ENCODE data around the gene RCC1.
"Not testable (repeated sequence)": the region's sequence is repeated elsewhere in the genome, so short reads cannot be mapped to it uniquely, and the experiment has no call there.

RCC1 gene

DNA sequence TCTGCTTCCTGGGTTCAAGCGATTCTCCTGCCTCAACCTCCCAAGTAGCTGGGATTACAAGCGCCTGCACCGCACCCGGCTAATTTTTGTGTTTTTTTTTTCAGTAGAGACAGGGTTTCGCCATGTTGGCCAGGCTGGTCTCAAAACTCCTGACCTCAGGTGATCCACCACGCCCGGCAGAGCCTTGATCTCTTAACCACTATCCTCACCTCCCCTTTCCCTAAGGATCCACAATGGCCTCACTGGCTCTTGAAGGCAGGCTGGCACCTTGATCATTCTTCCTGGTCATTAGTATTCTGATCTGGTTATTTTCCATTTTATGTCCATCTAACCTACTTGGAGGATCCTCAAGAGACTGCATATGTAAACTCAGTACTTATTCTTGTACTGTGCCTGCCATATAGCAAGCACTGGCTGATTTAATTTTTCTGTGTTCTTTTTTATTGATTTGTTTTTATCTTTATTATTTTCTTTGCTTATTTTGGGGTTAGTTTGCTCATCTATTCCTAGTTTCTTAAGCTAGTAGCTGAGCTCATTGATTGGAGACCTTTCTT, 6.3 kb downstream of the RCC1 start:
- DNase-seq: peak; percentile 35

DNA sequence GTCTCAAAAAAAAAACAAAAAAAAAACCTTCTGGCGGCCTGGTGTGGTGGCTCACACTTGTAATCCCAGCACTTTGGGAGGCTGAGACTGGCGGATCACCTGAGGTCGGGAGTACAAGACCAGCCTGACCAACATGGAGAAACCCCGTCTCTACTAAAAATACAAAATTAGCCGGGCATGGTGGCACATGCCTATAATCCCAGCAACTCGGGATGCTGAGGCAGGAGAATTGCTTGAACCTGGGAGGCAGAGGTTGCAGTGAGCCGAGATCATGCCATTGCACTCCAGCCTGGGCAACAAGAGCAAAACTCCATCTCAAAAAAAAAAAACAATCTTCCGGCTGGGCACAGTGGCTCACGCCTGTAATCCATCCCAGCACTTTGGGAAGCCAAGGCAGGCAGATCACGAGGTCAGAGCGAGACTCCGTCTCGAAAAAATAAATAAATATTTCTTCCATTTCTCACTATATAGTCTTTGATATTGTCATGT, 8.6 kb downstream of the RCC1 start:
- DNase-seq: peak; percentile 17

DNA sequence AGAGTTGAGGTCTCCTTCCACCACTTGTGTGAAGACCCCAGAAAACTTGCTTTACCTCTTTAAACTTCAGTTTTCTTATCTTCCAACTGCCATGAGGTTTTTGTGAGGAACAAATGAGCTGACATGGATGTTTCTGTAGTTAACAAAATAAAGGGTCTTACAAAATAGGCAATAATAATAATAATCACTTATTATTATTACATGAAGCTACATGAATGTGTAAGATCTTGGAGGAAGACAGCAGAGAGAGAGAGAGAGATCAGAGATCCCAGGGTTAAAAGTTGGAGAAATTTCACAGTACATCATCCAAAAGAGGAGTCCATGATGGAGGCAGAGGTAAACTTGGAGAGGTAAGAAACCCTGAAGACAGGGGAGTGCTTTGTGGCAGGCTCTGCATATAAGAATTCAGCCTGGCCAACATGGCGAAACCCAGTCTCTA, 10.7 kb downstream of the RCC1 start:
- no peak for DNase-seq

GRCh38 chr1:28517649-28517999, 11.8 kb downstream of the RCC1 start:
- DNase-seq: peak; percentile 24

GRCh38 chr1:28518000-28518744, 12.3 kb downstream of the RCC1 start:
- DNase-seq: peak; percentile 92

DNA sequence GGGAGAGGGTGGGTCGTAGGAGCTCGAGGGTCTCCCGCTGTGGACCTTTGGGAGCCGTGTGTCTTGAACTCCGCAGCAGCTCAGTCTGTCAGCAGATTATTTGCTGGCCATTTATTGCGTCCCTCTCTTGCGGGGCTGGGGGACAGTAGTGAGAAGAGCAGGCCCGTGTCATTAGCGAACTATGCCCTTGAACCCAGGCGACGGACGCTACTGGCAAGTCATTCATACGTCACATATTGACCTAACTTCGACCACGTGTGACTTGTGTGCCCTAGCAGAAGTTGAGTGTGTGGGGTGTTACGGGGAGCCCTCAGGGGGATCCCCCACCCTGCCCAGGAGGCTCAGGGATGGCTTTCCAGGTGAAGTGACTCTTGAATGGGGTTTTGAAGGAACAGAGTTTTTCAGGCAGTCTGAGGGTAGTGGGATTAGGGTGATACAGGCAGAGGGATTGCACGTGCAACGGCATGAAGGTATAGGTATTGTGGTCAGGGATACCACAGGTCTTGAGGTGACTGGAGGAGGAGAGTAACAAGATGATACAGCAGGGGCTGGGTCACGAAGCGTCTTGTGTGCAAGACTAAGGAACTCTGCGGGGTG, 13.0 kb downstream of the RCC1 start:
- DNase-seq: peak; percentile 54

GRCh38 chr1:28519946-28520725, 14.3 kb downstream of the RCC1 start:
- DNase-seq: no peak

DNA sequence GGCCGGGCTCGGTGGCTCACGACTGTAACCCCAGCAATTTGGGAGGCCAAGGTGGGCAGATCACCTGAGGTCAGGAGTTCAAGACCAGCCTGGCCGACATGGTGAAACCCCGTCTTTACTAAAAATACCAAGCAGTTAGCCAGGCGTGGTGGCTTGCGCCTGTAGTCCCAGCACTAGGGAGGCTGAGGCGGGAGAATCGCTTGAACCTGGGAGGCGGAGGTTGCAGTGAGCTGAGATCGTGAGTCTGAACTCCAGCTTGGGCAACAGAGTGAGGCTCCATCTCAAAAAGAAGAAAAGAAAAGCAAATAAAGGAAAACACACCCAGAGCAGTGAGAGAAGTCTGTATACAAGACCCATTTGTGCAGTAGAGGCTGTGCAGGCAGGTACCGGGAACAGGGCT, 15.0 kb downstream of the RCC1 start:
- DNase-seq: not testable (repeated sequence)

DNA sequence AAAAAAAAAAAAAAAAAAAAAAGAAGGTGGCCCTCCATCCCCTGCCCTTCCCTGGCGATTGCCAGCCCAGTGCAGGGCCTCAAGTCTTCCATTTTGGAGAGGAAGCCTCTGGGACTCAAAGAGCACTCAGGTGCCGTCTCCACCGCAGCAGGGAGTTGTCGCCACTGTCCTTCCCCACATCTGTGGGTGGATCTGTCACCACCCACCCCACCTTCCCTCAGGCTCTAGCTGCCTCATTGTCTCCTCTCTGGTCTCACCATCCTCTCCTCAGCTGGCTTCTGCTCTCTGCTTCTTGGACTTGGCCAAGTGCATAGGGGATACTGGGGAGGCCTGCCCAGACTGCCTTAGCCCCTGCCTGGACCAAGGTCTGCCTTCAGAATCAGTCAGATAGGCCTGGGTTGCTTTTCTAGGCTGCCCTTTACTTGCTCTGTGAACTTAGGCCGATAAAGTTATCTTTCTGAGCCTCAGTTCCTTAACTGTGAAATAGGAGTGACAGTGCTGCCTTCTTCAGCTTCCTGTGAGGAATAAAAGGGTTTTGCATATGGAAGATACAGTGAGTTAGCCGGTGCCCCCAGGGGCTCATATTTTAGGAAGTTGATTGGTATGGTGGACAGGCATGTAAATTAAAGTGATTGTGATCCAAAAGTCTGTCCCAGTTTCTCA, 15.8 kb downstream of the RCC1 start:
- no peak for DNase-seq

- not testable (repeated sequence) for DNase-seq
Observed at GRCh38 chr1:28522537-28522936, 16.7 kb downstream of the RCC1 start.

DNA sequence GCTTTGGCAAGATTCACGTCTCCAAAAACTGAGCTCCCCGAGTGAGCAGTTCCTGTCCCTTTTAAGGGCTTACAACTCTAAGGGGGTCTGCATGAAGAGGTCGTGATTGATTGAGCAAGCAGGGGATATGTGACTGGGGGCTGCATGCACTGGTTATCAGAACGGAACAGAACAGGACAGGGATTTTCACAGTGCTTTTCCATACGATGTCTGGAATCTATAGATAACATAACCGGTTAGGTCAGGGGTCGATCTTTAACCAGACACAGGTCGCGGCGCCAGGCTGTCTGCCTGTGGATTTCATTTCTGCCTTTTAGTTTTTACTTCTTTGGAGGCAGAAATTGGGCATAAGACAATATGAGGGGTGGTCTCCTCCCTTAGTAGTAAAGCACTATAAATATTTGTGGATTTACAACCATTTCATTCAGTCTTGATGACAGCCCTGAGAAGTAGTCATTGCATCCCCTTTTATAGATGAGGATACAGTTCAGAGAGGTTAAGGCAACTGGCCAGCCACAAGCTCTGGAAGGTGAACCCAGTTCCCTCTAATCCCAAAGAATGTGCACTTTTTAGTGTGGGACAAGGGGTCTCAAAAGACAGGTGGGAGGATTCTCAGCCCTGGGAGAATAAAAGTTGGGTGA, 19.3 kb downstream of the RCC1 start:
- not testable (repeated sequence) for DNase-seq

DNA sequence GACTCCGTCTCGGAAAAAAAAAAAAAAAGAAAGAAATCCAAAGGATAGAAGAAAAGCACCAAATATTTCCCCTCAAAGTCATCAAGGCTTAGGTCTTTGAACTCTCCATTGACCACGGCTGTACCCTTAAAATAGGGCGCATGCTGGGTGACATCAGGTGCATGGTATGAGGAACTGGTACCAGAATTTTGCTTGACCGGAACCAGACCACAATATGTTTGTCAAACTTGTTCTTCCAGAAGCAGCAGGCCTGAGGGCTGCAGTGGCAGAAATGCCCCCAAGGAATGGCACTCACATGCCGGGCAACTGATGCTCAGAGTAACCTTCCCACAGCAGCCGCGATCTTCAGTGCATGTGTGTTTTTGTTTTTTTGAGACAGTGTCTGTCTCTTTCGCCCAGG, 21.0 kb downstream of the RCC1 start:
- no peak for DNase-seq

DNA sequence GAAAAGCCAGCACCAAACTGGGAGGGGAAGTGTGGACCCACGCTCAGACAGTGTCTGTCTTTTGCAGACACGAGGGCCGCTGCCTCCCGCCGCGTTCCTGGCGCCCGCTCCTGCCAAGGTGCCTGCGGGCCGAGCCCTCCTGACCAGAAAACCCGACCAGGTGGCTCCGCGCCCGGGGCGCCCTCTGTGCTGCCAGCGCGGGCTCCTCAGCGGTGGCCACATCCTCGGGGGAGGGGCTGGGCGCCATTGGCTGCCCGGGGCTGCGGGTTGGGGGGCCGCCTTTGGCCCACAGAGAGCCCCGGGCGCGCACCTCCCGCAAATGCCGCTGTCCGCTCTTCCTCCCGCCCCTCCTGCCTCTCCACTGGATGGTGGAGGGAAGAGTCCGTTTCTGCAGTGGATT, 24.6 kb downstream of the RCC1 start:
- DNase-seq: no peak

- no peak for DNase-seq
Observed at GRCh38 chr1:28534671-28535070, 28.8 kb downstream of the RCC1 start.

DNA sequence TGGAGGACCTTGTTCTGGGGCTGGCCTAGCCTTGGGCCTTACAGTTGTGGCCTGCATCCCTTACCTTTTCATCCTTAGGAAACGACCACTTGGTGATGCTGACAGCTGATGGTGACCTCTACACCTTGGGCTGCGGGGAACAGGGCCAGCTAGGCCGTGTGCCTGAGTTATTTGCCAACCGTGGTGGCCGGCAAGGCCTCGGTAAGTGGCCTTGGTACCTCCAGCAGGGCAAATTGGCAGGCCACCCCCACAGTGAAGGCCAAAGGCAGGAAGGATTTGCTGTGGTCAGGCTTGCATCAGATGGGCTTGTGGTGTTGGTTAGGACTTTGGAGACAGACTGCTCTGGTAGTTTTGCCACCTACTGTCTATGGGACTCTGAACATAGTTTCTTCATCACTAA, 29.3 kb downstream of the RCC1 start:
- no peak for DNase-seq

- no peak for DNase-seq
Observed at GRCh38 chr1:28537457-28538199, 31.8 kb downstream of the RCC1 start.

- DNase-seq: no peak
Observed at GRCh38 chr1:28538286-28538685, 32.4 kb downstream of the RCC1 start.

DNA sequence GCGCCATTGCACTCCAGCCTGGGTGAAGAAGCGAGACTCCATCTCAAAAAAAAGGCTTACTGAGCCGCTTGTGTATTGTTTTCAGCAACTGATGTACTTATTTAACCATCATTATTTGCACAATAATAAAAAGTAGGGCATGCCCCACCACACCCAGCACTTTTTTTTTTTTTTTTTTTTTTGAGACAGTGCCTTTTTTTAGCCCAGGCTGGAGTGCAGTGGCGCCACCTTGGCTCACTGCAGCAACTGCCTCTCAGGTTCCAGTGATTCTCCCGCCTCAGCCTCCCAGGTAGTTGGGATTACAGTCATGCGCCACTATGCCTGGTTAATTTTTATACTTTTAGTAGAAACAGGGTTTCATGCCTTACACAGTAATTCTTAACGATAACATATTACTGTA, 34.8 kb downstream of the RCC1 start:
- DNase-seq: no peak

DNA sequence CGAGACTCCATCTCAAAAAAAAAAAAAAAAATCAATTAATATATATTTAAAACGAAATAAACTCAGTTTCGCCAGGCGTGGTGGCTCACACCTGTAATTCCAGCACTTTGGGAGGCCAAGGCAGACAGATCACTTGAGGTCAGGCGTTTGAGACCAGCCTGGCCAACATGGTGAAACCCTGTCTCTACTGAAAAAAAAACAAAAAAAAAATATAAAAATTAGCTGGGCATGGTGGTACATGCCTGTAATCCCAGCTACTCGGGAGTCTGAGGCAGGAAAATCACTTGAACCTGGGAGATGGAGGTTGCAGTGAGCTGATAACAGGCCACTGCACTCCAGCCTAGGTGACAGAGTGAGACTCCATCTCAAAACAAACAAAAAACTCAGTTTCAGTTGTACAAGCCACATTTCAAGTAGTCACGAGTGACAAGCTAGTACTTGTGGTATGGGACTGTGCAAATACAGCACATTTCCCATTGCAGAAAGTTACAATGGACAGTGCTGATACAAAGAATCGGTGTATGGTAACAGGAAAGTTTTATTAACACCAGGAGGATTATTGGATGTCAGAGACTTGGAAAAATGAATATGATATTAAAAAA, 35.7 kb downstream of the RCC1 start:
- DNase-seq: not testable (repeated sequence)

DNA sequence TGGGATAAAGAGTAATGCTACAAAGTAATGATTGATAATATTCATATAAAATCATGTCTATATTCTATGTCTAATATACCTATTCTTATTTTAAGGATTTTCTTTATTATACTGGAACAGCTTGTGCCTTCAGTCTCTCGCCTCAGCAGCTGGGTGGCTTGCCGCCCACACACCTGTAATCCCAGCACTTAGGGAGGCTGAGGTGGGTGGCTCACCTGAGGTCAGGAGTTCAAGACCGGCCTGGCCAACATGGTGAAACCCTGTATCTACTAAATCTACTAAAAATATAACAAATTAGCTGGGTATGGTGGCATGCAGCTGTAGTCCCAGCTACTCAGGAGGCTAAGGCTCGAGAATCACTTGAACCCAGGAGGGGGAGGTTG, 39.4 kb downstream of the RCC1 start:
- no peak for DNase-seq

GRCh38 chr1:28548318-28548717, 42.5 kb downstream of the RCC1 start:
- no peak for DNase-seq
